ENCODE data around the gene RHOB. TPM values are rescaled to one million over a fixed set of nuclear protein-coding genes. Genes with fewer than 3 reads are reported as not detected.

RHOB gene
- total RNA-seq (2022), result 28.1 and 45.7 TPM in 2 replicates
- percentile 99 among the genes with signal in this experiment for Bru-seq, nascent RNA
- percentile 56 among the genes with signal in this experiment for BruChase-seq, experiment 1, labeled RNA remaining after a 6-hour chase
- percentile 97 among the genes with signal in this experiment for BruChase-seq, experiment 2, labeled RNA remaining after a 2-hour chase
- long read RNA-seq, transcript RHOB-201 (1 exons, 2,372 nt), result major isoform, 12 of 12 reads
- long read RNA-seq, partial matches to known transcripts, result 0 of 12 reads
- long read RNA-seq, other reads (novel, unspliced or antisense), result 0 of 12 reads

- TF ChIP-seq CTCF (IDR thresholded peaks at IDR 0.05; ENCODE audit: unreplicated experiment), result no peak
- intact Hi-C loops (cut with micrococcal nuclease), result loop anchor here (10.0 kb wide), 1 partner anchor 518 kb away; no protein-coding TSS in a partner anchor
- H3K27me3 Mint-ChIP-seq (ENCODE audit: insufficient read depth, unreplicated experiment), result no peaks in the 10 kb centered on the region
- ChIA-PET CTCF (interaction anchor here (0.6 to 7.6 kb wide), 19 partner anchors 8 to 230 kb away, joined by 3 to 78 read pairs (median 4); no protein-coding TSS in a partner anchor), POLR2A (interaction anchor here (0.5 to 2.6 kb wide), 22 partner anchors 8 to 204 kb away, joined by 3 to 11 read pairs (median 4); partner anchors contain the start of gene HS1BP3)
- H3K4me3 Mint-ChIP-seq (ENCODE audit: unreplicated experiment), result peak within 1 kb of the TSS; percentile 71
- no peaks in the 10 kb centered on the region for H3K9me3 Mint-ChIP-seq (ENCODE audit: unreplicated experiment)
- no TSS peak for BruUV-seq (replicated peaks)
- DNase-seq (ENCODE audit: unreplicated experiment), result peak; percentile 97
- no peak within 1 kb of the TSS for H3K27ac Mint-ChIP-seq (ENCODE audit: low read depth, unreplicated experiment)
- peaks cover 11% of the 10 kb centered on the region for H3K36me3 Mint-ChIP-seq (ENCODE audit: insufficient read depth, unreplicated experiment)
- no peaks in the 10 kb centered on the region for H3K4me1 Mint-ChIP-seq (ENCODE audit: insufficient read depth, unreplicated experiment)
Observed at GRCh38 chr2:20446917-20447436, at the start of gene RHOB. Gene RHOB, plus strand, starts transcription at chr2:20447074. Its CDS starts 392 bp downstream, at chr2:20447466.

GRCh38 chr2:20397811-20398447, 48.9 kb upstream of the RHOB start:
- CTCF ChIA-PET, result interaction anchor here (0.7 to 7.1 kb wide), 10 partner anchors 13 to 263 kb away, joined by 3 to 78 read pairs (median 18); partner anchors contain the start of genes HS1BP3 and RHOB
- H3K27me3 Mint-ChIP-seq (ENCODE audit: insufficient read depth, unreplicated experiment), result no peaks in the 10 kb centered on the region
- H3K4me1 Mint-ChIP-seq (ENCODE audit: insufficient read depth, unreplicated experiment), result peaks cover 25% of the 10 kb centered on the region
- H3K36me3 Mint-ChIP-seq (ENCODE audit: insufficient read depth, unreplicated experiment), result no peaks in the 10 kb centered on the region
- no peak overlapping the region for H3K4me3 Mint-ChIP-seq (ENCODE audit: unreplicated experiment)
- POLR2A ChIA-PET, result interaction anchor here (0.5 to 0.6 kb wide), 2 partner anchors 41 to 49 kb away, joined by 3 read pairs; partner anchors contain the start of gene RHOB
- intact Hi-C loops (cut with micrococcal nuclease), result loop anchor here (2.0 to 5.0 kb wide), 2 partner anchors 41 to 564 kb away; no protein-coding TSS in a partner anchor
- no peaks in the 10 kb centered on the region for H3K9me3 Mint-ChIP-seq (ENCODE audit: unreplicated experiment)
- no TSS peak for BruUV-seq (replicated peaks)
- TF ChIP-seq CTCF (IDR thresholded peaks at IDR 0.05; ENCODE audit: unreplicated experiment), result no peak
- no peak for DNase-seq (ENCODE audit: unreplicated experiment)
- no peak overlapping the region for H3K27ac Mint-ChIP-seq (ENCODE audit: low read depth, unreplicated experiment)

GRCh38 chr2:20398956-20399567, 47.8 kb upstream of the RHOB start:
- Mint-ChIP-seq H3K36me3 (ENCODE audit: insufficient read depth, unreplicated experiment) (no peaks in the 10 kb centered on the region), H3K27me3 (ENCODE audit: insufficient read depth, unreplicated experiment) (no peaks in the 10 kb centered on the region), H3K9me3 (ENCODE audit: unreplicated experiment) (no peaks in the 10 kb centered on the region), H3K27ac (ENCODE audit: low read depth, unreplicated experiment) (no peak overlapping the region), H3K4me1 (ENCODE audit: insufficient read depth, unreplicated experiment) (peaks cover 25% of the 10 kb centered on the region), H3K4me3 (ENCODE audit: unreplicated experiment) (no peak overlapping the region)
- intact Hi-C loops (cut with micrococcal nuclease), result loop anchor here (5.0 kb wide), 1 partner anchor 563 kb away; no protein-coding TSS in a partner anchor
- TF ChIP-seq CTCF (IDR thresholded peaks at IDR 0.05; ENCODE audit: unreplicated experiment), result no peak
- DNase-seq (ENCODE audit: unreplicated experiment), result no peak
- ChIA-PET CTCF (interaction anchor here (0.8 to 17.8 kb wide), 8 partner anchors 12 to 251 kb away, joined by 3 to 275 read pairs (median 54); partner anchors contain the start of gene HS1BP3), POLR2A (interaction anchor here (1.7 kb wide), 1 partner anchor 39 kb away, joined by 3 read pairs; no protein-coding TSS in a partner anchor)
- no TSS peak for BruUV-seq (replicated peaks)

Data from MCF 10A (cell line).